IgD-negative memory B cell (primary cell): ENCODE results near the gene DNAI2. TPM values are rescaled to one million over a fixed set of nuclear protein-coding genes. Genes with fewer than 3 reads are reported as not detected.
"Not testable (repeated sequence)": the region's sequence is repeated elsewhere in the genome, so short reads cannot be mapped to it uniquely, and the experiment has no call there.

Source experiments
- H3K27ac Mint-ChIP-seq, 3 donors: one replicate each; pipeline ENCODE4 v1.8.0; 2020 to 2022; ENCODE audit warnings: mild to moderate bottlenecking in 3 of 3, mixed read lengths in 3 of 3, moderate library complexity in 1 of 3
- H3K27me3 Mint-ChIP-seq: one replicate; pipeline ENCODE4 v1.8.0; 2021; ENCODE audit warnings: mixed read lengths
- H3K36me3 Mint-ChIP-seq: one replicate; pipeline ENCODE4 v1.8.0; 2020; ENCODE audit warnings: mild to moderate bottlenecking, mixed read lengths
- H3K4me1 Mint-ChIP-seq, 3 donors: one replicate each; pipeline ENCODE4 v1.8.0; 2020 to 2022; ENCODE audit warnings: mixed read lengths in 3 of 3, mild to moderate bottlenecking in 1 of 3
- H3K4me3 Mint-ChIP-seq, 4 donors: one replicate each; pipeline ENCODE4 v1.8.0; 2020 to 2022; ENCODE audit warnings: mild to moderate bottlenecking in 4 of 4, mixed read lengths in 4 of 4, moderate library complexity in 3 of 4
- H3K9me3 Mint-ChIP-seq, 3 donors: one replicate each; pipeline ENCODE4 v1.8.0; 2020 to 2021; ENCODE audit warnings: mixed read lengths in 3 of 3, mild to moderate bottlenecking in 1 of 3
- polyA plus RNA-seq: library from polyadenylated mRNA; unstranded; fragments of 300-500 nt; fragmentation: Illumina TruSeq; gene quantifications from one replicate; pipeline ENCODE4 v1.2.3, GENCODE V29; 2021

The DNAI2 gene
- polyA plus RNA-seq, 1 donor from 2014 or later = not detected

GRCh38 chr17:74277935-74278334, 3.9 kb downstream of the DNAI2 start:
- H3K4me3 Mint-ChIP-seq = no peak overlapping the region
- H3K4me1 Mint-ChIP-seq = peaks cover 0 to 18% (median 7%) of the 10 kb centered on the region in 3 donors
- no peak overlapping the region for H3K27ac Mint-ChIP-seq
- H3K36me3 Mint-ChIP-seq = no peaks in the 10 kb centered on the region
- H3K27me3 Mint-ChIP-seq = peaks cover 24% of the 10 kb centered on the region
- peaks cover 0 to under 1% (median 0%) of the 10 kb centered on the region in 3 donors for H3K9me3 Mint-ChIP-seq

DNA sequence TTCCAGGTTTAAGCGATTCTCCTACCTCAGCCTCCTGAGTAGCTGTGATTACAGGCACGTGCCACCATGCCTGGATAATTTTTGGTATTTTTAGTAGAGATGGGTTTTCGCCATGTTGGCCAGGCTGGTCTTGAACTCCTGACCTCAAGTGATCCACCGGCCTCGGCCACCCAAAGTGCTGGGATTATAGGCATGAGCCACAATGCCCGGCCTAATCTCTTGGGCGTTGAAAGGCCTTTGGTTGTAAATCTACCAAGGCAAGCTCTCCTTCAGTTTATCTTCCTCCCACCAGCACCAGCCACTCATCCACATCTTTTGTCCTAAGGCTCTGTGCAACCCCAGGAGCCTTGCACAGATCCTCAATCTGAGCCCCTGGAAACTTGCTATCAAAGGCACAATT, 5.6 kb downstream of the DNAI2 start:
- H3K4me1 Mint-ChIP-seq = peaks cover 0 to 13% (median 6%) of the 10 kb centered on the region in 3 donors

GRCh38 chr17:74280093-74280513, 6.1 kb downstream of the DNAI2 start:
- no peaks in the 10 kb centered on the region for H3K36me3 Mint-ChIP-seq
- H3K27ac Mint-ChIP-seq = peak overlapping the region in 1 of 3 donors; percentile 81
- peaks cover 11% of the 10 kb centered on the region for H3K27me3 Mint-ChIP-seq
- H3K4me1 Mint-ChIP-seq = peaks cover 0 to 8% (median 4%) of the 10 kb centered on the region in 3 donors
- H3K4me3 Mint-ChIP-seq = no peak overlapping the region
- H3K9me3 Mint-ChIP-seq = peaks cover 0 to 1% (median 0%) of the 10 kb centered on the region in 3 donors

More for the DNA sequence above, 5.6 kb downstream of the DNAI2 start:
- H3K9me3 Mint-ChIP-seq, H3K4me3 Mint-ChIP-seq, H3K36me3 Mint-ChIP-seq: not testable (repeated sequence)
- Mint-ChIP-seq H3K27me3 (peaks cover 11% of the 10 kb centered on the region), H3K27ac (peak overlapping the region in 1 of 3 donors; percentile 81)

DNA sequence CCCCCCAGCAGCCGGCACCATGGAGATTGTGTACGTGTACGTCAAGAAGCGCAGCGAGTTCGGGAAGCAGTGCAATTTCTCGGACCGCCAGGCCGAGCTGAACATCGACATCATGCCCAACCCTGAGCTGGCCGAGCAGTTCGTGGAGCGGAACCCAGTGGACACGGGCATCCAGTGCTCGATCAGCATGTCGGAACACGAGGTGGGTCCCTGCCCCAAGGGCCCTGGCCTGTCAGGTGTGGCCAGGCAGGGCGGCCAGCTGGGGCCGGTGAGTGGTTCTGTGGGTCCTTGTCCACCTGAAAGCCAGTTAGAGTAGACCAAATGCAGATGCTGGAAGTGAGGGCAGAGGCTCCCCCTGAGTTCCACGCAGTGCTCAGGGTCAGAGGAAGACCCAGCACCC, 7.8 kb downstream of the DNAI2 start:
- Mint-ChIP-seq H3K9me3 (peaks cover 0 to 1% (median 0%) of the 10 kb centered on the region in 3 donors), H3K4me1 (peaks cover 0 to 7% (median 4%) of the 10 kb centered on the region in 3 donors), H3K27me3 (peaks cover 6% of the 10 kb centered on the region), H3K27ac (no peak overlapping the region), H3K36me3 (no peaks in the 10 kb centered on the region), H3K4me3 (no peak overlapping the region)

GRCh38 chr17:74282274-74282586, 8.2 kb downstream of the DNAI2 start:
- not testable (repeated sequence) for H3K27me3 Mint-ChIP-seq, H3K9me3 Mint-ChIP-seq, H3K36me3 Mint-ChIP-seq, H3K27ac Mint-ChIP-seq, H3K4me3 Mint-ChIP-seq, H3K4me1 Mint-ChIP-seq

GRCh38 chr17:74282587-74283370, 8.7 kb downstream of the DNAI2 start:
- H3K27ac Mint-ChIP-seq = no peak overlapping the region

DNA sequence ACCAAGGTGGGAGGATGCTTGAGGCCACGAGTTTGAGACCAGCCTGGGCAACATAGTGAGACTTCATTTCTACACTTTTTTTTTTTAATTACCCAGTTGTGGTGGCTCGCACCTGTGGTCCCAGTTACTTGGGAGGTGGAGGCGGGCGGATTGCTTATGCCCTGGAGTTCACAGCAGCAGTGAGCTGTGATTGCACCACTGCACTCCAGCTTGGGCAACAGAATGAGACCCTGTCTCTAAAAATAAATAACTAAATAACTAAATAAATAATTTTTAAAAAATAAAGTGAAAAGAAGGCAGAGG, 9.3 kb downstream of the DNAI2 start:
- H3K9me3 Mint-ChIP-seq = peaks cover 0 to 1% (median 0%) of the 10 kb centered on the region in 3 donors
- H3K27ac Mint-ChIP-seq = no peak overlapping the region
- no peak overlapping the region for H3K4me3 Mint-ChIP-seq
- no peaks in the 10 kb centered on the region for H3K36me3 Mint-ChIP-seq
- H3K27me3 Mint-ChIP-seq = peaks cover 6% of the 10 kb centered on the region
- peaks cover 0 to 7% (median 4%) of the 10 kb centered on the region in 3 donors for H3K4me1 Mint-ChIP-seq

More at GRCh38 chr17:74282587-74283370, 8.7 kb downstream of the DNAI2 start:
- Mint-ChIP-seq H3K9me3 (peaks cover 0 to 1% (median 0%) of the 10 kb centered on the region in 3 donors), H3K36me3 (no peaks in the 10 kb centered on the region), H3K4me1 (peaks cover 0 to 7% (median 4%) of the 10 kb centered on the region in 3 donors), H3K4me3 (no peak overlapping the region), H3K27me3 (peaks cover 6% of the 10 kb centered on the region)

DNA sequence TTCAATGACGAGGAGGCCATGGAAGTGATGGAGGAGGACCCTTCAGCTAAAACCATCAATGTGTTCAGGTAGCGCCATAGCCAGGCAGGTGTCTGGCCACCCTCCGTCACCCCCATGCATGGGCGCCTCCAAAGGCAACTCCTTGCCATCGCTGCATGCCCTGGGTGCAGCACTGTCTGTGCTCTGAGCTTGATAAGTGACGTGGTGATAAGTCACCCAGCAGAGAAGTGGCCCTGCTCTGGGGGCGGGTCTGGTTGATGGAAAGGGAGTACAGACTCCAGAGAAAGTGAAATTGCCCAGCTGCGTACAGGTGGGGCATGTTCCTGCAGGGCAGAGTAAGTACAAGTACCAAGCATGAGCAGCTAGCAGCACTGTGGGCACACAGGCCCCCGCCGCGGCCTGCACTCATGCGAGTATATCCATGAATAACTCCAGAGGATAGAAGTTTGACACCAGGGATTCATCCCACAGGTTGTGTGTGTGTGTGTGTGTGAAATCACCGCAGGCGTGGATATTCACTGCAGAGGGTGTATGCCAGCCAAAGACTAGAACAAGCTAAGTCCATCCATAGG, 13.1 kb downstream of the DNAI2 start:
- Mint-ChIP-seq H3K4me3 (no peak overlapping the region), H3K4me1 (peaks cover 0 to 4% (median 2%) of the 10 kb centered on the region in 3 donors), H3K27me3 (peaks cover 10% of the 10 kb centered on the region), H3K9me3 (peaks cover 0 to 1% (median 0%) of the 10 kb centered on the region in 3 donors), H3K36me3 (no peaks in the 10 kb centered on the region), H3K27ac (no peak overlapping the region)

DNA sequence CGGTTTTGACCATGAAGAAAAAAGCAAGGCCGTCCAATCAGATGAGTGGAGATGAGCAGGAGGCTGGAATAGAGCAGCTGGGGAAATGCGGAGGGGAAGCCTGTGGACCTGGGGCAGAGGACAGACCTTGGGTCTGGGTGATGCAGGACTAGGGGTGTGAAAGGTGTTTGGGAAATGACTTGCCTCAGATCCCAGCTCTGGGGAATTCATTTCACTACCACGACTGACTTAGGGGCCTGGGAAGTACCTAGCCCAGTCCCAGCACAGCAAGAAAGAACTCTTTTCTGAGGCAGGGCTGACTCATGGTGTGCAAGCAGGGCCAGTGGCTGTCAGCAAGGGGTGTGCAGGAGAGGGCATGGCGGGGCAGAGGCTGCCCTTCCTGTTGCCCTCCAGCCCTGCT, 14.8 kb downstream of the DNAI2 start:
- H3K36me3 Mint-ChIP-seq = peaks cover 2% of the 10 kb centered on the region
- H3K9me3 Mint-ChIP-seq = no peaks in the 10 kb centered on the region
- peaks cover 0 to 2% (median 0%) of the 10 kb centered on the region in 3 donors for H3K4me1 Mint-ChIP-seq
- H3K4me3 Mint-ChIP-seq = no peak overlapping the region
- H3K27ac Mint-ChIP-seq = peak overlapping the region in 1 of 3 donors; percentile 14
- H3K27me3 Mint-ChIP-seq = peaks cover 10% of the 10 kb centered on the region

DNA sequence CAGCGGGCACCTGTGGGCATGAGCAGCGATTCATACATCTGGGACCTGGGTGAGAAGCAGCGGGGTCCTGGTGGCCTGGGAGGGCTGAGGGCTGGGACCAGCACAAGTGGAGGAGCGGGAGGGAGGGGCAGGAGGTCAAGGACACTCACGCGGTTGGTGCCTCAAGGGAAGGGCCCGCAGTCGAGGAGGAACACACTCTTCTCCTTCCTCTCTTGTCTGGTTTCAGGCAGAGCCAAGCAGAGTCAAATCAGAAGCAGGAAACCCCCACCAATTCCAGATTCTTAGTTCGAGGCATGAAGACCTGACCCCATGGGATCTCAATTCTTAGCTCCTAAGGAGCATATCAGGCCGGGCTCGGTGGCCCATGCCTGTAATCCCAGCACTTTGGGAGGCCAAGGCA, 15.7 kb downstream of the DNAI2 start:
- Mint-ChIP-seq H3K9me3 (peaks cover 0 to under 1% (median 0%) of the 10 kb centered on the region in 3 donors), H3K27ac (no peak overlapping the region)

DNA sequence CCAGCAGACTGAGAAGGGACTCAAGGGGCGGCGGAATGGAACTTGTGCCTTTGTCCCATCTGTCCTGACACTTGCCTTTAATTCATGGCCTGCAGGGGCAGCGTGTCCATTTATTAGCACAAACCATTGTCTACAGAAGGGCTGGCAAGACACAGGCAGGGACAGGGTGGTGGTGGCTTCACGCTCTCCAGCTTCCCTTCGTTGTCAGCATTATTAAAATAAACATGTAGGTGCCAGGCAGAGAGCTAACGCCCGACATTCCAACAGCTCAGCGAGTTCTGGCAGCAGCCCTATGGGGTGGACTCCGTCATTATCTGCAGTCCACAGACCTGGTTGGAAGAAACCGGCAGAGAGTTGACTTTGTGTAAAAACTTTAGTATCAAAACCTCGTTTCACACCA, 16.3 kb downstream of the DNAI2 start:
- Mint-ChIP-seq H3K27me3 (peaks cover 4% of the 10 kb centered on the region), H3K9me3 (peaks cover 0 to 2% (median 0%) of the 10 kb centered on the region in 3 donors), H3K4me3 (no peak overlapping the region), H3K4me1 (no peaks in the 10 kb centered on the region), H3K27ac (no peak overlapping the region), H3K36me3 (peaks cover 2% of the 10 kb centered on the region)

More for the DNA sequence above, 15.7 kb downstream of the DNAI2 start:
- Mint-ChIP-seq H3K4me1 (peaks cover 0 to 2% (median 0%) of the 10 kb centered on the region in 3 donors), H3K4me3 (no peak overlapping the region), H3K36me3 (peaks cover 2% of the 10 kb centered on the region), H3K27me3 (peaks cover 6% of the 10 kb centered on the region)

DNA sequence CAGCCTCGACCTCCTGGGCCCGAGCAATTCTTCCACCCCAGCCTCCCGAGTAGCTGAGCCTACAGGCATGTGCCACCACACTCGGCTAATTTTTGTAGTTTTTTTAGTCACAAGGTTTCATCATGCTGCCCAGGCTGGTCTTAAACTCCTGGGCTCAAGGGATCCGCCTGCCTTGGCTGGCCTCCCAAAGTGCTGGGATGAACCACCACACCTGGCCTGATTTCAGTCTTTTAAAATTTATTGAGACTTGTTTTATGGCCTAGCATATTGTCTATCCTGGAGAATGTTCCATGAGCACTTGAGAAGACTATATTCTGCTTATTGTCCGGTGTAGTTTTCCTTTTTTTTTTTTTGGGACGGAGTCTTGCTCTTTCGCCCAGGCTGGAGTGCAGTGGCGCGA, 18.5 kb downstream of the DNAI2 start:
- Mint-ChIP-seq H3K36me3 (peaks cover 2% of the 10 kb centered on the region), H3K4me3 (no peak overlapping the region), H3K9me3 (peaks cover 0 to 2% (median 0%) of the 10 kb centered on the region in 3 donors), H3K27ac (no peak overlapping the region), H3K27me3 (peaks cover 8% of the 10 kb centered on the region), H3K4me1 (no peaks in the 10 kb centered on the region)

DNA sequence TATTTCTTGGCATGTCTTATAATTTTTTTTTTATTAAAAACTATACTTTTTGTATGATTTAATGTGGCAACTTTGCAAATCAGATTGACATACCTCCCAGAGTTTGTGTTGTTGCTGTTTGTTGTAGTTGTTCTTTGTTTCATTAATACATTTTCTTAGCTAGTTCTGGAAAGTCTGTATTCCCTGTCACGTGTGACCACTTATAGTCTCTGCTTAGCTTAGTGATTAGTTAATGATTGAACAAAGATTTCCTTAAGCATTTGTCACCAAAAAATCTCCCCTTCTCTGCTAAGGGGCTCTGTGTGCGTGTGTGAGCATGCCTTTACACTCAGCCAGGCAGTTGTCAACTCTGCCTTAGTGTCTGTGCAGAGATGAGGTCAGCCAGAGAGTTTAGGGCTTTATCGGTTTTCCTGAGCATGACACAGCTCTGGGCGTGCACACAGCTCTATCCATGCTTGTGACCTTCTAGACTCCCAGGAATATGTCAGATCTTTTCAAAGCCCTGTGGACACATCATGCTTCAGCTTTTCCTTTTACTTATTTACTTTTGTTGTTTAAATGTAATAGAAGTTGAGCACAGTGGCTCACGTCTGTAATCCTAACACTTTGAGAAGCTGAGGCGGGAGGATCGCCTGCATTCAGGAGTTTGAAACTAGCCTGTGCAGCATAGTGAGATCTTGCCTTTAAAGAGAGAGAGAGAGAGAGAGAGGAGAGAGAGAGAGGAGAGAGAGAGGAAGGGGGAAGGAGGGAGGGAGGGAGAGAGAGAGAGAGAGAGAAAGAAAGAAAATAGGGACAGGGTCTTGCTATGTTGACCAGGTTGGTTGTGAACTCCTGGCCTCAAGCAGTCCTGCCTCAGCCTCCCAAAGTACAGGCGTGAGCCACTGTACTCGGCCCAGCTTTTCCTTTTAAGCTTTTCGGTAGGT, 21.9 kb downstream of the DNAI2 start:
- Mint-ChIP-seq H3K4me1 (no peaks in the 10 kb centered on the region), H3K4me3 (no peak overlapping the region), H3K36me3 (peaks cover 2% of the 10 kb centered on the region), H3K9me3 (peaks cover 0 to 2% (median 1%) of the 10 kb centered on the region in 3 donors), H3K27me3 (peaks cover 8% of the 10 kb centered on the region), H3K27ac (no peak overlapping the region)

- Mint-ChIP-seq H3K9me3 (peaks cover 0 to 2% (median 1%) of the 10 kb centered on the region in 3 donors), H3K27me3 (peaks cover 11% of the 10 kb centered on the region), H3K4me1 (no peaks in the 10 kb centered on the region), H3K36me3 (peaks cover 2% of the 10 kb centered on the region), H3K4me3 (no peak overlapping the region), H3K27ac (no peak overlapping the region)
Measured at GRCh38 chr17:74296548-74296936, 22.5 kb downstream of the DNAI2 start.

DNA sequence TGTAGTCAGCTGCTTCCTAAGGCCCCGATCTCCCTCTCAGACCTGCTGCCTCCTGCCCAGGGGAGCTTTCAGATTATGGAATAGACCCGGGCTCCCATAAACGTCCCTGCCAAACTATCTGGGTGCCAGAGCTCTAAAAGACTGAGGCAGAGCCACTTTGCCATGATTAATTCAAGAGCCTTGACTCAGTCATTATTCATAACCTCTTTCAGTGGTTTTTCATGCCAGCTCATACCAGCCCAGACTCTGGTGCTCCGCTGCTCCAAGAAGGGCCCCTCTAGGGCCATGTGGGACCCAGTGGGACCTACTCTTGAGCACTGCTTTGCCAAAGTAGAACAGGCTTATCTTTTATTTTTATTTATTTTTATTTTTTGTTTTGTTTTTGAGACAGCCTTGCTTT, 23.9 kb downstream of the DNAI2 start:
- H3K4me3 Mint-ChIP-seq = no peak overlapping the region
- H3K4me1 Mint-ChIP-seq = no peaks in the 10 kb centered on the region
- peak overlapping the region in 1 of 3 donors; percentile 57 for H3K27ac Mint-ChIP-seq
- H3K36me3 Mint-ChIP-seq = peaks cover 2% of the 10 kb centered on the region
- H3K27me3 Mint-ChIP-seq = peaks cover 11% of the 10 kb centered on the region
- peaks cover 0 to 2% (median 1%) of the 10 kb centered on the region in 3 donors for H3K9me3 Mint-ChIP-seq
